Panc1 (cell line): ENCODE data around the gene SSBP4. TPM values are rescaled to one million over a fixed set of nuclear protein-coding genes. Genes with fewer than 3 reads are reported as not detected.
A peak's percentile ranks its signal among the peaks of the same experiment; 100 is the strongest.

Experiments
- microRNA-seq: library from miRNA; unstranded; fragments of <30 nt; microRNA quantifications from one replicate; pipeline ENCODE4 v1.1.0, GENCODE V29; 2020; ENCODE audit not compliant: unreplicated experiment
- total RNA-seq: library from RNA; stranded (reverse); gene quantifications from one replicate; pipeline ENCODE4 v1.2.1, GENCODE V29; 2021; ENCODE audit not compliant: unreplicated experiment

The SSBP4 gene
- total RNA-seq, 1 experiment from 2014 or later = 128 TPM

Small RNAs within 50 kb of the gene (microRNA-seq; reads per million reads assigned to microRNA genes)
- 3.8 reads per million, percentile 8 among the genes with 10 or more reads in this experiment for gene MIR3189

Other genes with a start within 250 kb of the SSBP4 start
- gene IFI30, start 245.6 kb upstream of the SSBP4 start, total RNA-seq = 39.7 TPM
- gene MPV17L2, start 226.2 kb upstream of the SSBP4 start, total RNA-seq = 13.3 TPM
- gene RAB3A, start 215.4 kb upstream of the SSBP4 start, total RNA-seq = 1.0 TPM
- gene PDE4C, start 193.0 kb upstream of the SSBP4 start, total RNA-seq = 0.98 TPM
- gene IQCN, start 144.9 kb upstream of the SSBP4 start, total RNA-seq = 2.5 TPM
- 130 TPM for gene JUND, start 137.8 kb upstream of the SSBP4 start, total RNA-seq
- 209 TPM for gene LSM4, start 96.3 kb upstream of the SSBP4 start, total RNA-seq
- 36.3 TPM for gene PGPEP1, start 78.8 kb upstream of the SSBP4 start, total RNA-seq
- 335 TPM for gene GDF15, start 33.2 kb upstream of the SSBP4 start, total RNA-seq
- 0.15 TPM for gene LRRC25, start 21.8 kb upstream of the SSBP4 start, total RNA-seq
- gene ISYNA1, start 18.7 kb downstream of the SSBP4 start, total RNA-seq = 351 TPM
- 18.6 TPM for gene ELL, start 102.7 kb downstream of the SSBP4 start, total RNA-seq
- gene FKBP8, start 124.2 kb downstream of the SSBP4 start, total RNA-seq = 182 TPM
- 106 TPM for gene KXD1, start 138.5 kb downstream of the SSBP4 start, total RNA-seq
- 907 TPM for gene UBA52, start 152.5 kb downstream of the SSBP4 start, total RNA-seq
- 32.0 TPM for gene REX1BD, start 169.4 kb downstream of the SSBP4 start, total RNA-seq
- gene CRLF1, start 187.4 kb downstream of the SSBP4 start, total RNA-seq = 3.5 TPM
- 2.4 TPM for gene TMEM59L, start 193.5 kb downstream of the SSBP4 start, total RNA-seq
- gene KLHL26, start 217.6 kb downstream of the SSBP4 start, total RNA-seq = 4.4 TPM